H1 (cell line): ENCODE results near the gene ZNF415. TPM values are rescaled to one million over a fixed set of nuclear protein-coding genes. Genes with fewer than 3 reads are reported as not detected.

Experiments
- CREB1 ChIP-seq: IDR thresholded peaks from 2 replicates; pipeline ENCODE4 v1.6.1; 2012; ENCODE audit warnings: inconsistent platforms
- GABPA ChIP-seq: IDR thresholded peaks from 2 replicates; pipeline ENCODE4 v1.6.1; 2011; ENCODE audit warnings: mild to moderate bottlenecking, low read length, moderate library complexity, borderline replicate concordance; ENCODE audit not compliant: insufficient read depth
- HDAC2 ChIP-seq, 2 experiments: fragments of 300-600 bp in 1 of 2; sonication (generic) in 1 of 2; IDR thresholded peaks; 2 replicates each; pipeline ENCODE4 v1.6.1; 2011 to 2012; ENCODE audit warnings: low read depth in 2 of 2, low read length in 2 of 2, mild to moderate bottlenecking in 2 of 2, moderate library complexity in 2 of 2, borderline replicate concordance in 1 of 2, inconsistent platforms in 1 of 2
- PHF8 ChIP-seq: fragments of 200-600 bp; sonication (generic); conservative IDR thresholded peaks from 2 replicates; pipeline ENCODE4 v1.7.1; 2012; ENCODE audit warnings: low read depth, mild to moderate bottlenecking, inconsistent platforms, low read length, moderate library complexity
- RNF2 ChIP-seq: fragments of 200-900, 300-1000 bp; sonication (generic); IDR thresholded peaks from 2 replicates; pipeline ENCODE4 v1.7.1; 2016; ENCODE audit warnings: borderline replicate concordance, low read depth, mild to moderate bottlenecking, antibody characterized with exemption, low read length; ENCODE audit not compliant: poor library complexity, severe bottlenecking; ENCODE audit errors: missing control alignments
- SIX5 ChIP-seq: IDR thresholded peaks from 2 replicates; pipeline ENCODE4 v1.6.1; 2011; ENCODE audit warnings: mild to moderate bottlenecking, low read depth, low read length
- SRF ChIP-seq: IDR thresholded peaks from 2 replicates; pipeline ENCODE4 v1.6.1; 2011; ENCODE audit warnings: mild to moderate bottlenecking, low read depth, low read length, moderate library complexity
- polyA plus RNA-seq, 7 experiments: library from polyadenylated mRNA; depleted of rRNA in 3 of 7; stranded (reverse) in 5 of 7; unstranded in 2 of 7; fragments of >200 nt in 5 of 7; fragments of 200-250 nt in 2 of 7; gene quantifications; 1 replicate in 5 of 7; 2 replicates in 1 of 7; 4 replicates in 1 of 7; pipeline versions ENCODE4 v1.2.1 to v1.2.3, GENCODE V29; 2011 to 2013; ENCODE audit warnings: missing spikeins in 2 of 7, mixed read lengths in 2 of 7
- total RNA-seq: library from RNA; stranded (reverse); fragmentation: NEBNext Ultra II Directional; extraction: Animal tissue kit (Norgen Biotek cat#: 25700); gene quantifications from 2 replicates; pipeline ENCODE4 v1.2.1, GENCODE V29; 2021

ZNF415 gene
- total and polyA plus RNA-seq, 2 of the 8 experiments (the other 6 are each of a cell fraction or from before 2014, with no cell fraction given): 5.8 to 9.7 TPM

DNA sequence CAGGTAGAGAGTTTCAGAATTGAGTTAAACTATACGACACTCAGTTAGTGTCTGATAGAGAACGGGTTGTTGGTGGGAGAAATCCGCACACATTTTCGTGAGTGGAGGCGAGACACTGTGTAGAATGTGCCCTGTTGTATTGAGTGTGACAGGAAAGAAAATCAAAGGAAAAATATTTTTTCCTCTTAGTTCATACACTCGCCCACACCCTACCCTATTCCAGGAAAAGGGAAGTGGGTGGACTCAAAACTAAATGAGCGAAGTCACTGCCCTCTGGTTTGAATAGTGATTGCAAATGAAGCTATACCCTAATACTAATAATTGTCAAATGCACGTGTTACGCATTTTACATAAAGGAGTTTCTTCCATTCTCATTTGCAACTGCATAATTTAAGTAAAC is 24.1 kb upstream of the ZNF415 start (continued):
- TF ChIP-seq HDAC2 (IDR thresholded peaks at IDR 0.05; ENCODE audit: borderline replicate concordance in 1 of 2, low read depth in 2 of 2, low read length in 2 of 2) (no peak), PHF8 (no peak), SRF (no peak), CREB1 (no peak), GABPA (no peak), RNF2 (no peak), SIX5 (no peak)
- TF ChIP-seq, all 59 proteins: peak for 0
